ENCODE data around the gene MYO1H.

MYO1H gene

DNA sequence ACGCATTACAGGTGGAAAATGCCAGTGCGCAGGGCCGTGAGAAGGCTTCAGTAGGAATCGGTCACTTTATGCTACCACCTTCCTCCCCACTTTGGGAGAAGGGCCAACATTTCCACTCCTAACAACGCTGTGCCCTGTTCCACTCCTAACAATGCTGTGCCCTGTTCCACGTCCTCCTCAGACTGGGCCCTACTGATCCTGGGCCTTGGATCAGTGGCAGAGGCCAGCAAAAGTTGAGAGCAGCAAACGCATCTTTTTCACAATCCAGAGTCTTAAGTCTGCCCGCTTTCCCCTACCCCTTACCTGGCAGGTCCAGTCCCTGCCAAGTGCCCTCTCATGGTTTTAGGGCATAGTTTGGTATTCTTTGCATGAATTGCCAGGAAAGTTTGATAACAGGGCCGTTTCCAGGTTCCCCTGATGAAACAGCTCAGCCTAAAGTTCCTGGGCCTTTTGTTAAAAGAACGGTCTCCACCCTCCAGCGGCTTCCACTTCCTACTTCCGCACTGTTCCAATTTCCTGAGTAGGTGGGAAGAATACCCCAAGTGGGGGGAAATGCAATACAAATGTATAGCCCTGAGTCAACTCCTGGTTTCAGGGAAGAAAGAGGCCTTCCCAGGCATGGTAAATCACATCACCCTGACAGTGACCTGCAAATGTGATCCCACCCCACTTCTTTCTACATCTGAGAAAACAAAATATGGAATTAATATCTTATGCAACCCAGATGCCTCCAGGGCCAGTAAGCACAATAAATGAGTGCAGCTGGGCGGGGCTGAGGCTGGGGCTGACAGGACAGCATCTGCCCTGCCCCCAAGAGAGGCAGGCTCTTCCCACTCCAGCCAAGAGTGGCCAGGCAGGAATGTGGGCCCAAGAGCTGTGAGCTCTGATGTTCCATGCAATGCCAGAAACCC lies 114.4 kb downstream of the MYO1H start:
- POLR2A ChIA-PET: interaction anchor here (0.6 to 4.2 kb wide), 2 partner anchors 15 to 305 kb away, joined by 5 to 17 read pairs; partner anchors contain the start of genes KCTD10 and UBE3B
- Histone ChIP-seq H3K4me1 (ENCODE audit: control insufficient read depth, insufficient read depth, low read length) (peaks cover 19% of the 10 kb centered on the region), H3K27ac (ENCODE audit: extremely low read depth, low read depth, low read length) (no peak overlapping the region), H3K36me3 (ENCODE audit: control insufficient read depth in 2 of 2, insufficient read depth in 1 of 2, low read length in 2 of 2) (peaks cover 3 to 46% of the 10 kb centered on the region in 2 experiments), H3K9me3 (ENCODE audit: control insufficient read depth, insufficient read depth, low read depth, low read length) (no peaks in the 10 kb centered on the region), H3K4me3 (ENCODE audit: low read depth, low read length) (no peak overlapping the region)
- no peak for TF ChIP-seq ZFP3 (tag by site-specific recombination; IDR thresholded peaks at IDR 0.05; ENCODE audit: low read depth)
- peak; percentile 48; the same call in 1 of the 2 replicates for TF ChIP-seq ZNF341 (tag by site-specific recombination; IDR thresholded peaks at IDR 0.05; ENCODE audit: low read depth)
- TF ChIP-seq ZNF221 (tag by site-specific recombination; IDR thresholded peaks at IDR 0.05; ENCODE audit: borderline replicate concordance): no peak
- peak; percentile 22; the same call in 1 of the 2 replicates for TF ChIP-seq IKZF3 (tag by site-specific recombination; IDR thresholded peaks at IDR 0.05)
- peak; percentile 56; the same call in 1 of the 2 replicates for TF ChIP-seq PRDM4 (tag by site-specific recombination; IDR thresholded peaks at IDR 0.05)
- TF ChIP-seq ZFP69B (tag by site-specific recombination; IDR thresholded peaks at IDR 0.05): 0 out of 2 replicates have a peak, but pooled peaks have one; percentile 13
- no peak for TF ChIP-seq SP7 (tag by site-specific recombination; IDR thresholded peaks at IDR 0.05)
- TF ChIP-seq SP2 (tag by site-specific recombination; IDR thresholded peaks at IDR 0.05): peak; percentile 38; the same call in 1 of the 2 replicates
- CTCF ChIA-PET: interaction anchor here (1.4 to 5.3 kb wide), 3 partner anchors 28 to 969 kb away, joined by 5 to 27 read pairs (median 7); no protein-coding TSS in a partner anchor

- H3K27ac ChIP-seq (ENCODE audit: extremely low read depth, low read depth, low read length): peak overlapping the region; percentile 24; the same call in 1 of the 2 replicates
- POLR2A ChIA-PET: interaction anchor here (1.2 to 4.2 kb wide), 3 partner anchors 10 to 14 kb away, joined by 3 to 17 read pairs (median 3); partner anchors contain the start of genes KCTD10 and UBE3B
- 0 out of 2 replicates have a peak overlapping the region, but pooled peaks have one; percentile 3 for H3K4me3 ChIP-seq (ENCODE audit: low read depth, low read length)
- peaks cover 0 to 46% of the 10 kb centered on the region in 2 experiments; a peak in 2 of 3 replicates for H3K36me3 ChIP-seq (ENCODE audit: control insufficient read depth in 2 of 2, insufficient read depth in 1 of 2, low read length in 2 of 2)
- H3K9me3 ChIP-seq (ENCODE audit: control insufficient read depth, insufficient read depth, low read depth, low read length): no peaks in the 10 kb centered on the region
- H3K4me1 ChIP-seq (ENCODE audit: control insufficient read depth, insufficient read depth, low read length): peaks cover 19% of the 10 kb centered on the region
- CTCF ChIA-PET: interaction anchor here (0.6 to 5.3 kb wide), 3 partner anchors 29 to 38 kb away, joined by 3 to 27 read pairs (median 7); no protein-coding TSS in a partner anchor
- TF ChIP-seq, protein P1, sequence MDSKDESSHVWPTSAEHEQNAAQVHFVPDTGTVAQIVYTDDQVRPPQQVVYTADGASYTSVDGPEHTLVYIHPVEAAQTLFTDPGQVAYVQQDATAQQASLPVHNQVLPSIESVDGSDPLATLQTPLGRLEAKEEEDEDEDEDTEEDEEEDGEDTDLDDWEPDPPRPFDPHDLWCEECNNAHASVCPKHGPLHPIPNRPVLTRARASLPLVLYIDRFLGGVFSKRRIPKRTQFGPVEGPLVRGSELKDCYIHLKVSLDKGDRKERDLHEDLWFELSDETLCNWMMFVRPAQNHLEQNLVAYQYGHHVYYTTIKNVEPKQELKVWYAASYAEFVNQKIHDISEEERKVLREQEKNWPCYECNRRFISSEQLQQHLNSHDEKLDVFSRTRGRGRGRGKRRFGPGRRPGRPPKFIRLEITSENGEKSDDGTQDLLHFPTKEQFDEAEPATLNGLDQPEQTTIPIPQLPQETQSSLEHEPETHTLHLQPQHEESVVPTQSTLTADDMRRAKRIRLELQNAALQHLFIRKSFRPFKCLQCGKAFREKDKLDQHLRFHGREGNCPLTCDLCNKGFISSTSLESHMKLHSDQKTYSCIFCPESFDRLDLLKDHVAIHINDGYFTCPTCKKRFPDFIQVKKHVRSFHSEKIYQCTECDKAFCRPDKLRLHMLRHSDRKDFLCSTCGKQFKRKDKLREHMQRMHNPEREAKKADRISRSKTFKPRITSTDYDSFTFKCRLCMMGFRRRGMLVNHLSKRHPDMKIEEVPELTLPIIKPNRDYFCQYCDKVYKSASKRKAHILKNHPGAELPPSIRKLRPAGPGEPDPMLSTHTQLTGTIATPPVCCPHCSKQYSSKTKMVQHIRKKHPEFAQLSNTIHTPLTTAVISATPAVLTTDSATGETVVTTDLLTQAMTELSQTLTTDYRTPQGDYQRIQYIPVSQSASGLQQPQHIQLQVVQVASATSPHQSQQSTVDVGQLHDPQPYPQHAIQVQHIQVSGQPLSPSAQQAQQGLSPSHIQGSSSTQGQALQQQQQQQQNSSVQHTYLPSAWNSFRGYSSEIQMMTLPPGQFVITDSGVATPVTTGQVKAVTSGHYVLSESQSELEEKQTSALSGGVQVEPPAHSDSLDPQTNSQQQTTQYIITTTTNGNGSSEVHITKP (tag by site-specific recombination; IDR thresholded peaks at IDR 0.05): peak; percentile 55
- TF ChIP-seq ZNF529 (tag by site-specific recombination; IDR thresholded peaks at IDR 0.05; ENCODE audit: insufficient replicate concordance) (no peak), ZNF558 (tag by site-specific recombination; IDR thresholded peaks at IDR 0.05) (no peak), ZBTB10 (tag by site-specific recombination; IDR thresholded peaks at IDR 0.05) (no peak), HOXC10 (CRISPR knock-in tag; IDR thresholded peaks at IDR 0.05) (no peak), ZNF354C (tag by site-specific recombination; IDR thresholded peaks at IDR 0.05; ENCODE audit: borderline replicate concordance, low read depth) (no peak), ZNF433 (tag by site-specific recombination; IDR thresholded peaks at IDR 0.05; ENCODE audit: low read depth) (no peak)
- TF ChIP-seq, protein P2, sequence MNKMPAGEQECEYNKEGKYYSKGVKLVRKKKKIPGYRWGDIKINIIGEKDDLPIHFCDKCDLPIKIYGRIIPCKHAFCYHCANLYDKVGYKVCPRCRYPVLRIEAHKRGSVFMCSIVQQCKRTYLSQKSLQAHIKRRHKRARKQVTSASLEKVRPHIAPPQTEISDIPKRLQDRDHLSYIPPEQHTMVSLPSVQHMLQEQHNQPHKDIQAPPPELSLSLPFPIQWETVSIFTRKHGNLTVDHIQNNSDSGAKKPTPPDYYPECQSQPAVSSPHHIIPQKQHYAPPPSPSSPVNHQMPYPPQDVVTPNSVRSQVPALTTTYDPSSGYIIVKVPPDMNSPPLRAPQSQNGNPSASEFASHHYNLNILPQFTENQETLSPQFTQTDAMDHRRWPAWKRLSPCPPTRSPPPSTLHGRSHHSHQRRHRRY (tag by site-specific recombination; IDR thresholded peaks at IDR 0.05): no peak
Observed at GRCh38 chr12:109462868-109463692, 115.4 kb downstream of the MYO1H start.
